Measurements from ENCODE around the gene AGPAT3. TPM values are rescaled to one million over a fixed set of nuclear protein-coding genes. Genes with fewer than 3 reads are reported as not detected.

The AGPAT3 gene
- total RNA-seq, 4 donors from 2014 or later: 28.0 to 36.5 (median 32.2) TPM

GRCh38 chr21:43829161-43829560 lies 35.9 kb upstream of the AGPAT3 start:
- H3K27ac ChIP-seq (replicated peaks in 1 of 4): no peak overlapping the region
- no peak for TF ChIP-seq POLR2A (IDR thresholded peaks at IDR 0.05; ENCODE audit: low read depth)
- no peak for TF ChIP-seq EP300 (IDR thresholded peaks at IDR 0.05)
- TF ChIP-seq POLR2AphosphoS5 (IDR thresholded peaks at IDR 0.05): no peak
- TF ChIP-seq CTCF (IDR thresholded peaks at IDR 0.05): no peak
- DNase-seq (ENCODE audit: extremely low spot score): no peak
- H3K4me1 ChIP-seq: peaks cover 0 to 13% (median 8%) of the 10 kb centered on the region in 4 donors
- WGBS: 91% methylated on average over 12 of the region's 12 CpGs
- H3K36me3 ChIP-seq: no peaks in the 10 kb centered on the region
- intact Hi-C loops (cut with DNase I): no loop called here
- H3K4me3 ChIP-seq: no peak overlapping the region
- H3K9me3 ChIP-seq: no peaks in the 10 kb centered on the region
- H3K27me3 ChIP-seq: peaks cover 0 to 51% (median 0%) of the 10 kb centered on the region in 4 donors

GRCh38 chr21:43829575-43830119 lies 35.4 kb upstream of the AGPAT3 start:
- WGBS: 61% methylated on average over 18 of the region's 22 CpGs

GRCh38 chr21:43832158-43832550 lies 32.9 kb upstream of the AGPAT3 start:
- WGBS: 96% methylated on average over 11 of the region's 14 CpGs
- TF ChIP-seq POLR2A (IDR thresholded peaks at IDR 0.05; ENCODE audit: low read depth) (no peak), POLR2AphosphoS5 (IDR thresholded peaks at IDR 0.05) (no peak), EP300 (IDR thresholded peaks at IDR 0.05) (no peak), CTCF (IDR thresholded peaks at IDR 0.05) (no peak)
- no peak for DNase-seq (ENCODE audit: extremely low spot score)
- no peak overlapping the region for H3K27ac ChIP-seq (replicated peaks in 1 of 4)
- H3K9me3 ChIP-seq: no peaks in the 10 kb centered on the region
- H3K27me3 ChIP-seq: peaks cover 0 to 68% (median 0%) of the 10 kb centered on the region in 4 donors
- no peaks in the 10 kb centered on the region for H3K36me3 ChIP-seq
- intact Hi-C loops (cut with DNase I): no loop called here
- no peak overlapping the region for H3K4me3 ChIP-seq
- H3K4me1 ChIP-seq: peaks cover 1 to 10% (median 4%) of the 10 kb centered on the region in 4 donors

More at GRCh38 chr21:43829575-43830119, 35.4 kb upstream of the AGPAT3 start:
- H3K4me1 ChIP-seq: peaks cover 0 to 13% (median 9%) of the 10 kb centered on the region in 4 donors
- no peak for DNase-seq (ENCODE audit: extremely low spot score)
- intact Hi-C loops (cut with DNase I): no loop called here
- no peak overlapping the region for H3K27ac ChIP-seq (replicated peaks in 1 of 4)
- H3K36me3 ChIP-seq: no peaks in the 10 kb centered on the region
- H3K9me3 ChIP-seq: no peaks in the 10 kb centered on the region
- no peak overlapping the region for H3K4me3 ChIP-seq
- H3K27me3 ChIP-seq: peaks cover 0 to 56% (median 0%) of the 10 kb centered on the region in 4 donors
- TF ChIP-seq POLR2A (IDR thresholded peaks at IDR 0.05; ENCODE audit: low read depth) (no peak), EP300 (IDR thresholded peaks at IDR 0.05) (no peak), POLR2AphosphoS5 (IDR thresholded peaks at IDR 0.05) (no peak), CTCF (IDR thresholded peaks at IDR 0.05) (no peak)

GRCh38 chr21:43832648-43833047 lies 32.4 kb upstream of the AGPAT3 start:
- intact Hi-C loops (cut with DNase I): no loop called here
- Histone ChIP-seq H3K27ac (replicated peaks in 1 of 4) (no peak overlapping the region), H3K4me1 (peaks cover 0 to 8% (median 4%) of the 10 kb centered on the region in 4 donors), H3K36me3 (no peaks in the 10 kb centered on the region), H3K27me3 (peaks cover 0 to 68% (median 0%) of the 10 kb centered on the region in 4 donors), H3K9me3 (no peaks in the 10 kb centered on the region), H3K4me3 (no peak overlapping the region)
- WGBS: 91% methylated on average over 6 of the region's 10 CpGs
- no peak for DNase-seq (ENCODE audit: extremely low spot score)
- TF ChIP-seq EP300 (IDR thresholded peaks at IDR 0.05) (no peak), CTCF (IDR thresholded peaks at IDR 0.05) (no peak), POLR2A (IDR thresholded peaks at IDR 0.05; ENCODE audit: low read depth) (no peak), POLR2AphosphoS5 (IDR thresholded peaks at IDR 0.05) (no peak)

Measured in esophagus muscularis mucosa (tissue), 4 donors.